ENCODE data around the gene CNOT2. TPM values are rescaled to one million over a fixed set of nuclear protein-coding genes. Genes with fewer than 3 reads are reported as not detected.

The CNOT2 gene
- total RNA-seq, 1 experiment from 2014 or later: 82.9 TPM

- TF ChIP-seq CTCF (conservative IDR thresholded peaks at IDR 0.05): no peak
- no peak overlapping the region for H4K8ac ChIP-seq (replicated peaks; ENCODE audit: insufficient read length, low read depth, low read length)
- H2BK20ac ChIP-seq (ENCODE audit: low read depth, low read length, poor library complexity, severe bottlenecking): no peak overlapping the region
- no peaks in the 10 kb centered on the region for H3K4me1 ChIP-seq (ENCODE audit: insufficient read depth, low read length)
- no peak overlapping the region for H3K18ac ChIP-seq (ENCODE audit: insufficient read length, low read depth, low read length)
- Mint-ChIP-seq H3K27ac (no peak overlapping the region), H3K4me3 (no peak overlapping the region), H3K9me3 (no peaks in the 10 kb centered on the region), H3K4me1 (no peaks in the 10 kb centered on the region), H3K36me3 (ENCODE audit: insufficient read depth in 1 of 3, low read depth in 3 of 3) (peaks cover 14 to 27% (median 24%) of the 10 kb centered on the region in 3 experiments), H3K27me3 (ENCODE audit: low read depth) (no peaks in the 10 kb centered on the region)
- H3K23me2 ChIP-seq (ENCODE audit: insufficient read length, low read depth, low read length, poor library complexity, severe bottlenecking): no peaks in the 10 kb centered on the region
- no peaks in the 10 kb centered on the region for H3K9me3 ChIP-seq (ENCODE audit: control insufficient read depth, low read depth, low read length)
- no peak overlapping the region for H3K4me2 ChIP-seq (ENCODE audit: insufficient read depth, insufficient read length, low read length)
- H3K56ac ChIP-seq (ENCODE audit: insufficient read length, low read depth, low read length): no peak overlapping the region
- H2AK5ac ChIP-seq (ENCODE audit: insufficient read length, low read length): no peak overlapping the region
- no peak overlapping the region for H3K4ac ChIP-seq (ENCODE audit: low read depth, low read length)
- no peak overlapping the region for H2AFZ ChIP-seq (ENCODE audit: low read length)
- H3K27ac ChIP-seq (ENCODE audit: insufficient read length, low read depth, low read length): no peak overlapping the region
- WGBS (ENCODE audit: extremely low coverage, insufficient read length, low lambda C conversion rate): no CpG with 5 or more reads among the region's 3 CpGs
- H3K79me1 ChIP-seq (ENCODE audit: insufficient read depth, low read depth, low read length, poor library complexity, severe bottlenecking): peaks cover 2% of the 10 kb centered on the region
- H2BK5ac ChIP-seq (ENCODE audit: insufficient read length, low read length): no peak overlapping the region
- no peak overlapping the region for H2BK120ac ChIP-seq (ENCODE audit: low read depth, low read length, poor library complexity, severe bottlenecking)
- no peak overlapping the region for H3K9ac ChIP-seq (ENCODE audit: extremely low read depth, insufficient read length, low read length)
- H3K27me3 ChIP-seq (ENCODE audit: insufficient read depth, low read length): no peaks in the 10 kb centered on the region
- no peak overlapping the region for H2BK12ac ChIP-seq (ENCODE audit: insufficient read length, low read depth, low read length)
- H3K23ac ChIP-seq (ENCODE audit: insufficient read length, low read depth, low read length): no peak overlapping the region
- H4K91ac ChIP-seq (ENCODE audit: insufficient read length, low read depth, low read length): no peak overlapping the region
- no peak overlapping the region for H4K5ac ChIP-seq (ENCODE audit: insufficient read length, low read depth, low read length)
- H3K14ac ChIP-seq (ENCODE audit: insufficient read depth, low read length): no peak overlapping the region
- H4K20me1 ChIP-seq (ENCODE audit: control insufficient read depth, insufficient read depth, insufficient read length): no peaks in the 10 kb centered on the region
- H3T11ph ChIP-seq (ENCODE audit: low read length): no peak overlapping the region
- DNase-seq: no peak
- H3K79me2 ChIP-seq (ENCODE audit: insufficient read depth, low read length): no peaks in the 10 kb centered on the region
- H2BK15ac ChIP-seq (ENCODE audit: low read depth, low read length): no peak overlapping the region
Observed at GRCh38 chr12:70400124-70400523, 156.9 kb downstream of the CNOT2 start.

Data from H9 (cell line).